Astrocyte (in vitro differentiated cells and primary cell): Measurements from ENCODE around the gene MRPL27. TPM values are rescaled to one million over a fixed set of nuclear protein-coding genes. Genes with fewer than 3 reads are reported as not detected.

ENCODE experiments used
- DNase-seq: peaks from one replicate; pipeline ENCODE4 v3.0.0-alpha.2; 2010; ENCODE audit warnings: low read depth
- FAIRE-seq: peaks from 2 replicates; lab custom pipeline; 2011; peaks lifted over from hg19 to GRCh38; lab: Jason Lieb, UNC
- H2AFZ ChIP-seq: 2 replicates; pipeline ENCODE4 v1.6.0; 2012; ENCODE audit warnings: low read depth, low read length, inconsistent platforms
- H3K27ac ChIP-seq: 2 replicates; pipeline ENCODE4 v1.5.1; 2011; ENCODE audit warnings: low read depth, low read length, inconsistent platforms
- H3K27me3 ChIP-seq: 2 replicates; pipeline ENCODE4 v1.6.0; 2011; ENCODE audit warnings: low read length, inconsistent platforms; ENCODE audit not compliant: insufficient read depth
- H3K36me3 ChIP-seq: 2 replicates; pipeline ENCODE4 v1.5.1; 2011; ENCODE audit warnings: low read length, inconsistent platforms; ENCODE audit not compliant: insufficient read depth
- H3K4me1 ChIP-seq: 2 replicates; pipeline ENCODE4 v1.5.1; 2011; ENCODE audit warnings: low read length, inconsistent platforms; ENCODE audit not compliant: insufficient read depth
- H3K4me2 ChIP-seq: 2 replicates; pipeline ENCODE4 v1.6.0; 2012; ENCODE audit warnings: low read length, inconsistent platforms
- H3K4me3 ChIP-seq: 2 replicates; pipeline ENCODE4 v1.5.1; 2011; ENCODE audit warnings: low read depth, mild to moderate bottlenecking, low read length, inconsistent platforms; ENCODE audit not compliant: insufficient read depth
- H3K79me2 ChIP-seq: 2 replicates; pipeline ENCODE4 v1.6.0; 2012; ENCODE audit warnings: mild to moderate bottlenecking, low read length, inconsistent platforms; ENCODE audit not compliant: insufficient read depth
- H3K9ac ChIP-seq: 2 replicates; pipeline ENCODE4 v1.6.0; 2012; ENCODE audit warnings: mild to moderate bottlenecking, low read length, inconsistent platforms
- H3K9me3 ChIP-seq: 2 replicates; pipeline ENCODE4 v1.5.1; 2012; ENCODE audit warnings: low read depth, mild to moderate bottlenecking, low read length, inconsistent platforms; ENCODE audit not compliant: insufficient read depth
- H4K20me1 ChIP-seq: 2 replicates; pipeline ENCODE4 v1.6.0; 2012; ENCODE audit warnings: low read length, inconsistent platforms; ENCODE audit not compliant: insufficient read depth
- H3K27ac Mint-ChIP-seq: one replicate; pipeline ENCODE4 v1.8.0; 2021; ENCODE audit warnings: mild to moderate bottlenecking, mixed read lengths; ENCODE audit not compliant: unreplicated experiment
- H3K27me3 Mint-ChIP-seq: one replicate; pipeline ENCODE4 v1.8.0; 2021; ENCODE audit warnings: low read depth, mixed read lengths; ENCODE audit not compliant: unreplicated experiment
- H3K36me3 Mint-ChIP-seq: one replicate; pipeline ENCODE4 v1.8.0; 2021; ENCODE audit warnings: low read depth, mixed read lengths; ENCODE audit not compliant: unreplicated experiment
- H3K4me1 Mint-ChIP-seq: one replicate; pipeline ENCODE4 v1.8.0; 2021; ENCODE audit warnings: low read depth, mixed read lengths; ENCODE audit not compliant: unreplicated experiment
- H3K4me3 Mint-ChIP-seq: one replicate; pipeline ENCODE4 v1.8.0; 2021; ENCODE audit warnings: mild to moderate bottlenecking, moderate library complexity, mixed read lengths; ENCODE audit not compliant: unreplicated experiment
- H3K9me3 Mint-ChIP-seq: one replicate; pipeline ENCODE4 v1.8.0; 2021; ENCODE audit warnings: mild to moderate bottlenecking, mixed read lengths; ENCODE audit not compliant: unreplicated experiment
- EZH2 ChIP-seq: IDR thresholded peaks from 2 replicates; pipeline ENCODE4 v1.6.1; 2012; ENCODE audit warnings: mild to moderate bottlenecking, low read length, inconsistent platforms; ENCODE audit not compliant: insufficient read depth
- total RNA-seq: library from RNA; stranded (reverse); gene quantifications from 2 replicates; pipeline ENCODE4 v1.2.1, GENCODE V29; 2021
- TF ChIP-seq, protein P1 (sequence below): IDR thresholded peaks from 2 replicates; pipeline ENCODE4 v1.5.1; 2011; ENCODE audit warnings: low read depth, mild to moderate bottlenecking, inconsistent platforms, low read length, moderate library complexity; ENCODE audit not compliant: insufficient read depth

MRPL27 gene
- total RNA-seq, 1 donor from 2014 or later = 57.3 TPM

DNA sequence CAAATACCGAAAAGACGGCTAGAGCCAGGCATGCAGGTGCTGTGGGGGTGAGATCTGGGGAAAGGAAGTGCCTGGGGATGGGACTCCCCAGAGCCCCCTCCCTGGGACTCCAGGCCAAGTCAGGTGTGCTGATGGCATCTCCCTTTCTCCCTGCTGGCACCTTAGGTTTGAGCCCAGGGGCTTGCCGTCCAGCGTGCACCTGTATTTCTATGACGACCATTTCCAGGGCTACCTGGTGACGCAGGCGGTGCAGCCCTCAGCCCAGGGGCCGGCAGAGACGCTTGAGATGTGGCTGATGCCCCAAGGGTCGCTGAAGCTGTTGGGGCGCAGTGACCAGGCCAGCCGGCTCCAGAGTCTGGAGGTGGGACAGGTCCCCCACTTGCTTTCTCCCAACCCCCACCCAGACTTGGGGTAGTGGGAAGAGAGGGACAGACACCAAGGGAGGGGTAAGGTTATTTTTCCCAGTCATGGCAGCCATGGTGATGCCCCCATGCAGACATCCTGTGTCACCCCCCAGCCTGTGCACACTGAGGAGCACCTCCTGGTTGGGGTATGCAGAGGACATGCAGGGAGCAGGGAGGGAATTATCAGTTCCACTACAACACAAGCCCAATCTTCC lies 16.0 kb downstream of the MRPL27 start:
- Histone ChIP-seq H3K4me2 (no peak overlapping the region), H3K9me3 (no peaks in the 10 kb centered on the region), H4K20me1 (peaks cover 22% of the 10 kb centered on the region), H3K27ac (no peak overlapping the region), H3K36me3 (peaks cover 13% of the 10 kb centered on the region), H2AFZ (no peak overlapping the region), H3K9ac (no peak overlapping the region), H3K4me1 (no peaks in the 10 kb centered on the region), H3K4me3 (no peak overlapping the region), H3K27me3 (no peaks in the 10 kb centered on the region), H3K79me2 (no peaks in the 10 kb centered on the region)
- no peaks in the 10 kb centered on the region for H3K9me3 Mint-ChIP-seq
- no peaks in the 10 kb centered on the region for H3K4me1 Mint-ChIP-seq
- DNase-seq = no peak
- H3K27me3 Mint-ChIP-seq = no peaks in the 10 kb centered on the region
- no peak overlapping the region for H3K4me3 Mint-ChIP-seq
- TF ChIP-seq, protein P1, sequence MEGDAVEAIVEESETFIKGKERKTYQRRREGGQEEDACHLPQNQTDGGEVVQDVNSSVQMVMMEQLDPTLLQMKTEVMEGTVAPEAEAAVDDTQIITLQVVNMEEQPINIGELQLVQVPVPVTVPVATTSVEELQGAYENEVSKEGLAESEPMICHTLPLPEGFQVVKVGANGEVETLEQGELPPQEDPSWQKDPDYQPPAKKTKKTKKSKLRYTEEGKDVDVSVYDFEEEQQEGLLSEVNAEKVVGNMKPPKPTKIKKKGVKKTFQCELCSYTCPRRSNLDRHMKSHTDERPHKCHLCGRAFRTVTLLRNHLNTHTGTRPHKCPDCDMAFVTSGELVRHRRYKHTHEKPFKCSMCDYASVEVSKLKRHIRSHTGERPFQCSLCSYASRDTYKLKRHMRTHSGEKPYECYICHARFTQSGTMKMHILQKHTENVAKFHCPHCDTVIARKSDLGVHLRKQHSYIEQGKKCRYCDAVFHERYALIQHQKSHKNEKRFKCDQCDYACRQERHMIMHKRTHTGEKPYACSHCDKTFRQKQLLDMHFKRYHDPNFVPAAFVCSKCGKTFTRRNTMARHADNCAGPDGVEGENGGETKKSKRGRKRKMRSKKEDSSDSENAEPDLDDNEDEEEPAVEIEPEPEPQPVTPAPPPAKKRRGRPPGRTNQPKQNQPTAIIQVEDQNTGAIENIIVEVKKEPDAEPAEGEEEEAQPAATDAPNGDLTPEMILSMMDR = no peak
- no peak for TF ChIP-seq EZH2
- no peak overlapping the region for H3K27ac Mint-ChIP-seq
- H3K36me3 Mint-ChIP-seq = peaks cover 22% of the 10 kb centered on the region
- FAIRE-seq = no peak

GRCh38 chr17:50356418-50356817 lies 16.6 kb downstream of the MRPL27 start:
- FAIRE-seq = no peak
- TF ChIP-seq, protein P1 = no peak
- no peak for TF ChIP-seq EZH2
- peaks cover 13% of the 10 kb centered on the region for H3K36me3 ChIP-seq

DNA sequence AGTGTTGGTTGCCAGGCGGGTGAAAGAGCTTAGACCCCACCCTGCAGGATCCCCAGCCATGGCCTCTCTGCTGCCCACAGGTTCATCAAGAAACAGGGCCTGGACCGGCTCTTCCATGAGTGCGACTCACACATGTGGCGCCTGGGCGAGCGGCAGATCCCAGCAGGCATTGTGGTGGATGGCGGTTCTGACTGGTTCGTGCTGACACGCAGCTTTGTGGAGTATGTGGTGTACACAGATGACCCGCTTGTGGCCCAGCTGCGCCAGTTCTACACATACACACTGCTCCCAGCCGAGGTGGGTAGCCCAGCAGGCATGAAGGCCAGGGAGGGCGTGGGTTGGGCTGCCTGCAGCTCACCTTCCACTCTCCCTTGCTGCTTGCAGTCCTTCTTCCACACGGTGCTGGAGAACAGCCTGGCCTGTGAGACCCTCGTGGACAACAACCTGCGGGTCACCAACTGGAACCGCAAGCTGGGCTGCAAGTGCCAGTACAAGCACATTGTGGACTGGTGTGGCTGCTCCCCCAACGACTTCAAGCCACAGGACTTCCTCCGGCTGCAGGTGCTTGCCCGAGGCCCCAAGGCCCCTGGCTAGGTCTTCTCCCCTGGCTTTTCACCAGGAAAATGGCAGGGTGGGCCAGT lies 17.2 kb downstream of the MRPL27 start:
- FAIRE-seq = no peak
- TF ChIP-seq EZH2 = no peak
- TF ChIP-seq, protein P1 = no peak
- peaks cover 13% of the 10 kb centered on the region for H3K36me3 ChIP-seq

More at GRCh38 chr17:50356418-50356817, 16.6 kb downstream of the MRPL27 start:
- H3K4me3 Mint-ChIP-seq = no peak overlapping the region
- H3K27ac Mint-ChIP-seq = no peak overlapping the region
- no peak overlapping the region for H2AFZ ChIP-seq
- no peak overlapping the region for H3K9ac ChIP-seq
- no peak overlapping the region for H3K4me2 ChIP-seq
- no peaks in the 10 kb centered on the region for H3K27me3 Mint-ChIP-seq
- no peaks in the 10 kb centered on the region for H3K9me3 ChIP-seq
- no peak for DNase-seq
- H3K4me1 Mint-ChIP-seq = no peaks in the 10 kb centered on the region
- H3K4me1 ChIP-seq = no peaks in the 10 kb centered on the region
- H3K27ac ChIP-seq = no peak overlapping the region
- no peak overlapping the region for H3K4me3 ChIP-seq
- H3K36me3 Mint-ChIP-seq = peaks cover 27% of the 10 kb centered on the region
- no peaks in the 10 kb centered on the region for H3K79me2 ChIP-seq
- H3K9me3 Mint-ChIP-seq = no peaks in the 10 kb centered on the region
- no peaks in the 10 kb centered on the region for H3K27me3 ChIP-seq
- peaks cover 22% of the 10 kb centered on the region for H4K20me1 ChIP-seq

More for the DNA sequence above, 17.2 kb downstream of the MRPL27 start:
- Histone ChIP-seq H3K4me1 (no peaks in the 10 kb centered on the region), H4K20me1 (peaks cover 26% of the 10 kb centered on the region), H3K4me3 (no peak overlapping the region), H3K27me3 (no peaks in the 10 kb centered on the region), H3K27ac (no peak overlapping the region), H3K4me2 (no peak overlapping the region), H3K79me2 (peaks cover 3% of the 10 kb centered on the region), H3K9ac (no peak overlapping the region), H2AFZ (no peak overlapping the region), H3K9me3 (no peaks in the 10 kb centered on the region)
- Mint-ChIP-seq H3K4me3 (no peak overlapping the region), H3K27me3 (no peaks in the 10 kb centered on the region), H3K9me3 (no peaks in the 10 kb centered on the region), H3K27ac (no peak overlapping the region), H3K36me3 (peaks cover 27% of the 10 kb centered on the region), H3K4me1 (peaks cover 2% of the 10 kb centered on the region)
- DNase-seq = no peak
